SU-DHL-6 (cell line): ENCODE measurements around the gene TOM1L2.

Experiments
- H2AFZ ChIP-seq: fragments of 200-600 bp; sonication (generic); 2 replicates; pipeline ENCODE4 v1.6.1; 2014; ENCODE audit warnings: low read depth, mild to moderate bottlenecking, moderate library complexity, mixed read lengths, antibody characterized with exemption, low read length; ENCODE audit not compliant: severe bottlenecking
- H3F3A ChIP-seq: fragments of 200-600 bp; shearing (Covaris generic); 2 replicates; pipeline ENCODE4 v1.6.0; 2016; ENCODE audit warnings: antibody characterized with exemption, mild to moderate bottlenecking; ENCODE audit not compliant: insufficient read depth
- H3K27ac ChIP-seq: fragments of 200-600 bp; sonication (generic); 2 replicates; pipeline ENCODE4 v1.5.1; 2016; ENCODE audit warnings: low read depth, mild to moderate bottlenecking, low read length, moderate library complexity, mixed read lengths
- H3K27me3 ChIP-seq: fragments of 200-600 bp; sonication (generic), shearing (Covaris generic); 2 replicates; pipeline ENCODE4 v1.6.0; 2014; ENCODE audit warnings: mild to moderate bottlenecking, low read length
- H3K36me3 ChIP-seq: fragments of 200-600 bp; sonication (generic); 2 replicates; pipeline ENCODE4 v1.6.1; 2014; ENCODE audit warnings: mild to moderate bottlenecking, low read length, mixed read lengths
- H3K4me2 ChIP-seq: fragments of 300-600, 200-600 bp; shearing (Covaris generic), sonication (generic); 2 replicates; pipeline ENCODE4 v1.6.0; 2014; ENCODE audit warnings: low read length, low read depth, mild to moderate bottlenecking; ENCODE audit not compliant: poor library complexity, severe bottlenecking
- H3K4me3 ChIP-seq: fragments of 200-600 bp; sonication (generic); 2 replicates; pipeline ENCODE4 v1.5.1; 2014; ENCODE audit warnings: antibody characterized with exemption, low read length, mild to moderate bottlenecking, mixed read lengths; ENCODE audit not compliant: insufficient read depth, poor library complexity, severe bottlenecking
- H3K79me2 ChIP-seq: fragments of 200-600 bp; sonication (generic); 2 replicates; pipeline ENCODE4 v1.6.1; 2014; ENCODE audit warnings: mild to moderate bottlenecking, low read length, moderate library complexity; ENCODE audit not compliant: insufficient read depth
- H3K9ac ChIP-seq: fragments of 200-600 bp; sonication (generic); 2 replicates; pipeline ENCODE4 v1.7.0; 2014; ENCODE audit warnings: mild to moderate bottlenecking, low read length
- H3K9me2 ChIP-seq: fragments of 200-600 bp; sonication (generic); replicated peaks from 2 replicates; pipeline ENCODE4 v1.6.1; 2014; ENCODE audit warnings: low read length; ENCODE audit not compliant: insufficient read depth
- H3K9me3 ChIP-seq: fragments of 200-600 bp; sonication (generic); 2 replicates; pipeline ENCODE4 v1.6.1; 2014; ENCODE audit warnings: low read length, mixed read lengths; ENCODE audit not compliant: insufficient read depth
- H4K20me1 ChIP-seq: fragments of 200-600 bp; sonication (generic); 2 replicates; pipeline ENCODE4 v1.6.1; 2014; ENCODE audit warnings: low read depth, mild to moderate bottlenecking, antibody characterized with exemption, low read length, moderate library complexity, mixed read lengths
- EZH2phosphoT487 ChIP-seq: fragments of 200-600 bp; sonication (generic), shearing (Covaris generic); conservative IDR thresholded peaks from 2 replicates; pipeline ENCODE4 v1.6.1; 2018; ENCODE audit warnings: mild to moderate bottlenecking, antibody characterized with exemption, low read length, moderate library complexity, mixed read lengths
- TF ChIP-seq, protein P1 (sequence below): fragments of 200-600 bp; sonication (generic); IDR thresholded peaks from one replicate; pipeline ENCODE4 v1.5.1; 2017; ENCODE audit warnings: antibody characterized with exemption, mild to moderate bottlenecking, low read length, moderate library complexity; ENCODE audit not compliant: insufficient read depth, poor library complexity, severe bottlenecking

TOM1L2 gene

DNA sequence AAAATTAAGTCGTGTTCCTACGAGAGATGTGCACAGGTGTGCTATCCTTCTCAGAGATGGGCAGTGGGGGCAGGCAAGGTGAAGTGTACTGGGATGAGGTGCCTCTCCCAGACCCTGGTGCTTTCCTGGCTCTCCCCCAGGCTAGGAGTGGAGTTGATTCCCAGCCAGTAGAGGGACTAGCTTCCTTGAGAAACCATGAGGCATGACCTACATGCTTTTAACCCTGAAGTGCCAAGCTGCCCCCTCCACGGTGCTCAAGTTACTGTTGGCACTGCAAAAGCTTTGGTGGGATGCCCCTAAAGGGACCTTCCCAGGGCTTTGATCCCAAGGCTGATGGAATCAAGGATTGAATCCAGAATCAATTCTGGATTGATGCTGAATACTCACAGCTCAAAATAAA, 88.4 kb downstream of the TOM1L2 start:
- Histone ChIP-seq H3K27me3 (no peaks in the 10 kb centered on the region), H3K9me2 (no peaks in the 10 kb centered on the region)

DNA sequence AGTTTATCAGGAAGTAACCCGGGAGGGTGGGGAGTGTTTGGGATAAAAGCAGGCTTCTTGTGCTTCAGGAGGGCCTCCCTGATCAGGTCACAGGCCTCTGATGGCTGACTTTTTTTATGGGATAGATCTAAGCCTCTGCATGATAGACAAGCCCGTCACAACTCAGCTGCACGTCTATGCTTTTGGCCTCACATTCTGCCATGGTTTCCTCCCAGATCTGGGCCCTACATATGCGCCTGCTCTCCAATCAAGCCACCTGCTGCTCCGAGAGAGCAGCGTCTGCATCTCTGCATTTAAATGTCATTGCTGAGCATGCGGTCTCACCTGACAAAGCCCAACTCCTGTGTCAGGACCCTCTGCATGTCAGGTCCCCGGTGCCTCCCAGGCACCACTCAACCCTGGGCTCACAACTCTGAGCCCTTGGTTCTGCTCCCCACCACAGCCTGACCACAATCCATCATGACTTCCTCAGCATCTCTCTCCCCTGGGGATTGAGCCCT, 90.1 kb downstream of the TOM1L2 start:
- H3K27me3 ChIP-seq: no peaks in the 10 kb centered on the region
- H4K20me1 ChIP-seq: no peaks in the 10 kb centered on the region
- TF ChIP-seq, protein P1, sequence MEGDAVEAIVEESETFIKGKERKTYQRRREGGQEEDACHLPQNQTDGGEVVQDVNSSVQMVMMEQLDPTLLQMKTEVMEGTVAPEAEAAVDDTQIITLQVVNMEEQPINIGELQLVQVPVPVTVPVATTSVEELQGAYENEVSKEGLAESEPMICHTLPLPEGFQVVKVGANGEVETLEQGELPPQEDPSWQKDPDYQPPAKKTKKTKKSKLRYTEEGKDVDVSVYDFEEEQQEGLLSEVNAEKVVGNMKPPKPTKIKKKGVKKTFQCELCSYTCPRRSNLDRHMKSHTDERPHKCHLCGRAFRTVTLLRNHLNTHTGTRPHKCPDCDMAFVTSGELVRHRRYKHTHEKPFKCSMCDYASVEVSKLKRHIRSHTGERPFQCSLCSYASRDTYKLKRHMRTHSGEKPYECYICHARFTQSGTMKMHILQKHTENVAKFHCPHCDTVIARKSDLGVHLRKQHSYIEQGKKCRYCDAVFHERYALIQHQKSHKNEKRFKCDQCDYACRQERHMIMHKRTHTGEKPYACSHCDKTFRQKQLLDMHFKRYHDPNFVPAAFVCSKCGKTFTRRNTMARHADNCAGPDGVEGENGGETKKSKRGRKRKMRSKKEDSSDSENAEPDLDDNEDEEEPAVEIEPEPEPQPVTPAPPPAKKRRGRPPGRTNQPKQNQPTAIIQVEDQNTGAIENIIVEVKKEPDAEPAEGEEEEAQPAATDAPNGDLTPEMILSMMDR: no peak
- no peak for TF ChIP-seq EZH2phosphoT487
- H3F3A ChIP-seq: no peaks in the 10 kb centered on the region
- no peak overlapping the region for H3K27ac ChIP-seq
- no peaks in the 10 kb centered on the region for H3K79me2 ChIP-seq
- H3K9ac ChIP-seq: no peak overlapping the region
- no peaks in the 10 kb centered on the region for H3K36me3 ChIP-seq
- no peaks in the 10 kb centered on the region for H3K9me3 ChIP-seq
- H3K4me2 ChIP-seq: no peak overlapping the region
- no peaks in the 10 kb centered on the region for H3K9me2 ChIP-seq
- H2AFZ ChIP-seq: no peak overlapping the region
- H3K4me3 ChIP-seq: no peak overlapping the region

More for the DNA sequence above, 88.4 kb downstream of the TOM1L2 start:
- Histone ChIP-seq H3K27ac (no peak overlapping the region), H3K79me2 (no peaks in the 10 kb centered on the region), H3K9ac (no peak overlapping the region), H3K9me3 (no peaks in the 10 kb centered on the region), H3K4me3 (no peak overlapping the region), H3K36me3 (no peaks in the 10 kb centered on the region), H4K20me1 (no peaks in the 10 kb centered on the region), H3K4me2 (no peak overlapping the region), H2AFZ (no peak overlapping the region), H3F3A (no peaks in the 10 kb centered on the region)
- TF ChIP-seq, protein P1: no peak
- TF ChIP-seq EZH2phosphoT487: no peak

DNA sequence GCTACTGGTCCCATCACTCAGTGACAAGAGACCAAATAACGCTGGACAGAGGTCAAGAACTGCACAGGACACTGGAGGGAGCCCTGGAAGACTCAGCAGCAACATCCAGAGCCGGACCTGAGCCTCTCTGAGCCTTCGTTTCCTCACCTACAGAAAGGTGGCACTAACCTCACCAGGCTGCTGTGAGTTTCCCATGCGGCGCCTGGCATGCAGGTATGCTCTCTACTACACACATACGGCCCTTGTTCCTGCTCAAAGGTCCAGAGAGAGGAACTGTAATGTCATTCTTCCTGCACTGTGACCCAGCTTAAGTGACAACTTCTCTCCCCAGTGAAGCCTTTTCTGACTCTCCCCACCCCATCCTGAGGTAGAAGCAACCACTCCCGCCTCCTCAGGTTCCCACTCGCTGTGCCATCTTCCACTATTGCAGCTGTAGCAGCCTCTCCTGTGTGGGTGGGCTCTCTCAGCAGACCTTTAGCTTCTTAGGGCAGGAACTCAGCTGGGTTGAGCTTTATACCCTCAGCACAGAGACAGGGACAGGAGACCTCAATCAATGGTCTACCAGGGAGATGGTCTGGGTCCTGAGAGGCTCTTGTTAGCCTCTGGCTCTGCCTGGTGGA, 91.5 kb downstream of the TOM1L2 start:
- Histone ChIP-seq H2AFZ (no peak overlapping the region), H3K4me3 (no peak overlapping the region), H3F3A (no peaks in the 10 kb centered on the region), H3K9me3 (no peaks in the 10 kb centered on the region), H4K20me1 (no peaks in the 10 kb centered on the region), H3K4me2 (no peak overlapping the region), H3K9me2 (no peaks in the 10 kb centered on the region), H3K9ac (no peak overlapping the region), H3K27ac (no peak overlapping the region), H3K79me2 (no peaks in the 10 kb centered on the region), H3K27me3 (no peaks in the 10 kb centered on the region), H3K36me3 (no peaks in the 10 kb centered on the region)
- TF ChIP-seq, protein P1: no peak
- TF ChIP-seq EZH2phosphoT487: no peak
